ENCODE results near the gene EHD4.

DNA sequence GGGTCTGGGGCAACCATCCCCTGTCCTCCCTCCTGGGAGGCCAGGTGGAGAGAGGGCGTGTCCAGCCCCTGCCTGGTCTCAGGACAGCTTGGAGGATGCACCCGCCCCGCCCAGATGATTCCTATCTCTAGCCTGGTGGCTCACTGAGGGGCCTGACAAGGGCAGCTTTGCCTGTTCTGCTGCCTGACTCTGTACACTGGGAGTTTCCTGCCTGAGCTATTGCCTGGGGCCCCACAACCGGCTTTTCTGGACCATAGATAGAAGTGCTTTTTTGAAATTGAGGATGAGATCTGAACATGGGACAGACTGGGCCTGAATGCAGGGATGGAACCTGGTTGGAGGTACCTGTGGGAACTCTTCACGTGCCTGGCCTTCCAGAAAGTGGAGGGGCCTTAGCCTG is 49.2 kb upstream of the EHD4 start:
- TF ChIP-seq CTCF (optimal IDR thresholded peaks at IDR 0.05 in 1 of 3, IDR thresholded peaks at IDR 0.05 in 1 of 3, conservative IDR thresholded peaks at IDR 0.05 in 1 of 3; ENCODE audit: extremely low read depth in 1 of 3, insufficient read depth in 2 of 3, low read length in 3 of 3) (no peak), EZH2 (IDR thresholded peaks at IDR 0.05; ENCODE audit: low read length) (no peak)
